Ovary (tissue), 9 donors: ENCODE results near the gene INCA1. TPM values are rescaled to one million over a fixed set of nuclear protein-coding genes. Genes with fewer than 3 reads are reported as not detected.
A peak's percentile ranks its signal among the peaks of the same experiment; 100 is the strongest.

Source experiments
- DNase-seq, 5 donors: peaks; one replicate each; pipeline ENCODE4 v3.0.0-alpha.2; 2019 to 2020
- H3K27ac ChIP-seq, 2 donors: fragments of 200-600 bp; one replicate each; pipeline versions ENCODE4 v1.5.1 to v1.8.0; 2019 to 2022
- H3K27me3 ChIP-seq: fragments of 200-600 bp; one replicate; pipeline ENCODE4 v1.8.0; 2022
- H3K36me3 ChIP-seq: fragments of 200-600 bp; sonication (generic); one replicate; pipeline ENCODE4 v1.5.1; 2019
- H3K4me1 ChIP-seq: one replicate; pipeline ENCODE4 v1.8.1; 2013; ENCODE audit warnings: mild to moderate bottlenecking, moderate library complexity; ENCODE audit not compliant: insufficient read depth
- H3K4me3 ChIP-seq: fragments of 200-600 bp; sonication (generic); one replicate; pipeline ENCODE4 v1.5.1; 2017
- H3K9me3 ChIP-seq, 2 donors: fragments of 200-600 bp in 1 of 2; sonication (generic) in 1 of 2; one replicate each; pipeline versions ENCODE4 v1.5.1 to v1.8.1; 2013 to 2019; ENCODE audit warnings: mild to moderate bottlenecking in 1 of 2, moderate library complexity in 1 of 2
- EP300 ChIP-seq: sonication (generic); formaldehyde crosslinking; IDR thresholded peaks from one replicate; pipeline ENCODE4 v1.6.1; 2017; ENCODE audit warnings: antibody characterized with exemption
- POLR2A ChIP-seq: fragments of 450-650 bp; IDR thresholded peaks from one replicate; pipeline ENCODE4 v1.6.1; 2017; ENCODE audit warnings: antibody characterized with exemption, mild to moderate bottlenecking, moderate library complexity
- WGBS, 3 donors: extraction: QIAGEN DNeasy Blood & Tissue Kit in 1 of 3; methylation state at CpG; one replicate each; pipeline versions ENCODE4 v1.1.5 to v1.1.7; 2013 to 2017; 5-methylcytosine and 5-hydroxymethylcytosine counted together
- intact Hi-C, 4 donors: fragments of 100-400 bp; cut with DNase I; formaldehyde crosslinking; loops; one replicate each; pipeline versions ENCODE4 v1.11.0 to v1.15.1; 2022 to 2023
- microRNA-seq, 3 donors: library from miRNA; unstranded; fragments of <30 nt; microRNA quantifications; one replicate each; pipeline versions ENCODE4 to v1.2.0, GENCODE V29; 2019 to 2020
- polyA plus RNA-seq, 2 donors: library from polyadenylated mRNA; stranded (reverse); fragments of 200-250 nt in 1 of 2; fragments of 350-450 nt in 1 of 2; fragmentation: Illumina TruSeq in 1 of 2; extraction: RNeasy Lipid Tissue Mini Kit (QIAGEN cat#74804) in 1 of 2; gene quantifications; one replicate each; pipeline ENCODE4 v1.2.3, GENCODE V29; 2013 to 2014
- small RNA-seq: library from RNA; depleted of rRNA; stranded (forward); fragments of <200 nt; gene quantifications from one replicate; pipeline ENCODE3, GENCODE V24; 2016
- total RNA-seq, 7 donors: library from RNA; depleted of rRNA in 2 of 7; stranded (reverse); fragments of >200 nt in 2 of 7; fragmentation: NEBNext Ultra II Directional in 3 of 7; extraction: Animal tissue kit (Norgen Biotek cat#: 25700) in 3 of 7; gene quantifications; one replicate each; pipeline versions ENCODE4 v1.1.0 to v1.2.4, GENCODE V29; 2016 to 2023
- TF ChIP-seq, protein P1 (sequence below), 3 donors: fragments of 450-650 bp in 2 of 3; fragments of 200-600 bp in 1 of 3; IDR thresholded peaks; one replicate each; pipeline versions ENCODE4 v1.5.1 to v1.8.0; 2016 to 2022; ENCODE audit warnings: antibody characterized with exemption in 3 of 3, mild to moderate bottlenecking in 1 of 3
- donor health status: DM: no; HTN: no; CAD: no; lungs with moderate emphysema.
- donor health status: DM: no; HTN: no; CAD: no.
- donor health status: Bipolar disorder and iron deficiency.
- donor health status: DM: yes; HTN: yes; CAD: no.
- donor health status: DM: no; HTN: no; CAD: no.
- donor health status: DM: yes; HTN: yes; CAD: no.

The INCA1 gene
- total and polyA plus RNA-seq, 9 donors, result 0.95 to 5.0 (median 1.9) TPM

DNA sequence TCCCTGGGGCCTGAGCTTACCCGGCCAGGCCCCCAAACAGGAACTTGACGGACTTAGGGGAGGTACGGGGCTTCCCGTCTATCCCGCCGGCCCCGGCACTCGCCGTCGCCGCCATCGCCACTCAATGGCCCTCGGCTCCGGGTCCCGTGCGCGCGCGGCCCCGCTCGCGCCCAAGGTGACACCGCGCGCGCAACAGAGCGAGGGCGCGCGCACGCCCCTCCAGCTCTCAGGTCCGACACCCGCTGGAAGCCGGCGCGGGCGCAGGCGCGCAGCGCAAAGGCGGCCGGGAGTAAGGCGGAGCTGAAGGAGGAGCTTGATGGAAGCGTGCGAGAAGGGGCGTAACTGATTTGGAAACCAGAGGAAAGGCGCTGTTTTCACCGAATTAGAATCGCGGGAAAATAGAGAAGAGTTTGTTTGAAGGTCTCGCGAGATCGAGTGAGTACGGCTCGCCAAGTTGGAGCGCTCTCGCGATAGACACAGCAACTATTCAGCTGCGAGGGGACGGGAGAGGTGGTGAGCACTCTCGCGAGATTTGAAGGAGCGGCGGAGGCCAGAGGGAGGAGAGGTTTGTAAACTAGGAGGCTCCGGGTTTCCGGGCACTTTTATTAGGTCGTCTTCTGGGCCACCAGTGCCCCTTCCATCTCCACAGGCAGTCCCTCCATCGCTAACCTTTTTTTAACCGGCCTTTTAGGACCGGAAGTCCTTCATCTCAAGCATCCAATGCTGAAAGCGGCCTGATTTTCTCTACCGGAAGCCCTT is 57.3 kb downstream of the INCA1 start, which contains the start of the genes RNF167 and SLC25A11:
Gene RNF167, plus strand, starts transcription at position 473 of the 759 bp plus-strand sequence. CDS start 642 bp downstream, outside the sequence.
Gene SLC25A11, minus strand, starts transcription at position 251 of the 759 bp plus-strand sequence. Its CDS starts 136 bp downstream, at position 115.
- WGBS, 3 donors, result 1% methylated on average over 69 to 72 of the region's 72 CpGs
- peak; percentile 94 to 97 (median 96) for DNase-seq
- H3K4me3 ChIP-seq, result peak within 1 kb of the TSS; percentile 88
- H3K27ac ChIP-seq, result peak within 1 kb of the TSS; percentile 76 to 93
- TF ChIP-seq, protein P1, sequence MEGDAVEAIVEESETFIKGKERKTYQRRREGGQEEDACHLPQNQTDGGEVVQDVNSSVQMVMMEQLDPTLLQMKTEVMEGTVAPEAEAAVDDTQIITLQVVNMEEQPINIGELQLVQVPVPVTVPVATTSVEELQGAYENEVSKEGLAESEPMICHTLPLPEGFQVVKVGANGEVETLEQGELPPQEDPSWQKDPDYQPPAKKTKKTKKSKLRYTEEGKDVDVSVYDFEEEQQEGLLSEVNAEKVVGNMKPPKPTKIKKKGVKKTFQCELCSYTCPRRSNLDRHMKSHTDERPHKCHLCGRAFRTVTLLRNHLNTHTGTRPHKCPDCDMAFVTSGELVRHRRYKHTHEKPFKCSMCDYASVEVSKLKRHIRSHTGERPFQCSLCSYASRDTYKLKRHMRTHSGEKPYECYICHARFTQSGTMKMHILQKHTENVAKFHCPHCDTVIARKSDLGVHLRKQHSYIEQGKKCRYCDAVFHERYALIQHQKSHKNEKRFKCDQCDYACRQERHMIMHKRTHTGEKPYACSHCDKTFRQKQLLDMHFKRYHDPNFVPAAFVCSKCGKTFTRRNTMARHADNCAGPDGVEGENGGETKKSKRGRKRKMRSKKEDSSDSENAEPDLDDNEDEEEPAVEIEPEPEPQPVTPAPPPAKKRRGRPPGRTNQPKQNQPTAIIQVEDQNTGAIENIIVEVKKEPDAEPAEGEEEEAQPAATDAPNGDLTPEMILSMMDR (IDR thresholded peaks at IDR 0.05), result no peak
- peak; percentile 3 for TF ChIP-seq POLR2A
- H3K36me3 ChIP-seq, result no peaks in the 10 kb centered on the region
- H3K4me1 ChIP-seq, result peaks cover 12% of the 10 kb centered on the region
- H3K27me3 ChIP-seq, result no peaks in the 10 kb centered on the region
- H3K9me3 ChIP-seq, result no peaks in the 10 kb centered on the region
- intact Hi-C loops, result no loop called here

DNA sequence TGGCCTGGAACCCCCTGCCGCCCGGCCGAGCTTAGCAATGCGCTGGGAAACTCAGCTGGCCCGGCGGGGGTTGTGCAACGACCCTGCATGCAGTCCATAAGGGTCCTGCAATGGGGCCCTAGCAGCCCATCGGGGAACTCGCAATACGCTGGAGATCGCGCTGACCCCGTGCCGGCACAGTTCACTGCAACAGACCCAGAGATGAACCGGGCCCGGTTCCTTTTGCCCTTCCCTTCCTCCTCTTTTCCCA is 57.9 kb downstream of the INCA1 start:
- H3K36me3 ChIP-seq, result no peaks in the 10 kb centered on the region
- WGBS, 3 donors, result 0% methylated on average over 12 to 16 of the region's 16 CpGs
- no peaks in the 10 kb centered on the region for H3K27me3 ChIP-seq
- peak overlapping the region in 1 of 2 donors; percentile 93 for H3K27ac ChIP-seq
- intact Hi-C loops, result no loop called here
- H3K9me3 ChIP-seq, result no peaks in the 10 kb centered on the region
- DNase-seq, result peak in 2 of 5 donors; percentile 29 to 49
- TF ChIP-seq, protein P1 (IDR thresholded peaks at IDR 0.05), result no peak
- TF ChIP-seq EP300 (no peak), POLR2A (no peak)
- peaks cover 12% of the 10 kb centered on the region for H3K4me1 ChIP-seq
- H3K4me3 ChIP-seq, result peak overlapping the region; percentile 88

DNA sequence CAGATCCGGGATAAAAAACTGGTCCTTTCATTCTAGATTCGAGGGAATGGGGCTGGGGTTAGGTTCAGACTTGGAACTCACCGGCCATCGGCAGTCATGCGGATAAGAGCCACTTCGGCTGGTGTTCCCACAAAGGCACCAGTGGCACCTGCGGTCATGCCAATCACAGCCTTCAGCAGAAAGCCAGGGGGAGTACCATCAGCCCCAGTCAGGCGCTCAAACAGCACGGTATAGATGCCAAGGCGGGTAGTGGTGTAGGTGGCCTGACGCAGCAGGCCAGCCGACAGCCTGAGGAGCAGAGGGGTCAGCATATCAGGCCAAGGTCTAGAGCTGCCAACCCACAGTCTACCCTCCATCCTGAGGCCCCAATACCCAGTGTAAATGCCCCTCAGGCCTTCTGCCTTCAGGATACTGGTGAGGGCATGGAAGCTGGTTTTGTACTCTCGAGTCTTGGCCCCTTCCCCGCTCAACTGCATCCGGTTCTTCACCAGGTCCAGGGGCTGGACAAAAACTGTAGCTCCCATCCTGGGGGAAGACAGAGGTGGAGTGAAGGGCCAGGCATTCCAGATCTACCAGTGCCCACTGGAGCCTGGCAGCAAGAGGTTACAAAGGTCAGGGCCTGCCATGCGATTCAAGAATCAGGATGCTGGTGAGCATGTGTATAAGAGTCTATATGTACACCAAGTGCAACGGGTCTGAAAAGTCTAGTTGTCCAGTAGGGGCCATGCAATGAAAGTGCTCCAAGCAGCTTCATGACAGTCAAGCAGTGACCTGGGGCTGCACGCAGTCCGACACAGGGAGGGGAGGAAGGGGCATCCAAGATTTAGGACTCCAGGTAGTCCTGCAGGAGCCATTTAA is 58.4 kb downstream of the INCA1 start:
- no peak for TF ChIP-seq EP300
- no peak for TF ChIP-seq POLR2A
- TF ChIP-seq, protein P1 (IDR thresholded peaks at IDR 0.05), result no peak
- peak overlapping the region in 1 of 2 donors; percentile 93 for H3K27ac ChIP-seq
- peak overlapping the region; percentile 88 for H3K4me3 ChIP-seq
- no peaks in the 10 kb centered on the region for H3K36me3 ChIP-seq
- 51 to 57% (median 56%) methylated on average over 19 of the region's 19 CpGs for WGBS, 3 donors
- H3K27me3 ChIP-seq, result no peaks in the 10 kb centered on the region
- peak in 1 of 5 donors; percentile 23 for DNase-seq
- peaks cover 14% of the 10 kb centered on the region for H3K4me1 ChIP-seq
- H3K9me3 ChIP-seq, result no peaks in the 10 kb centered on the region
- intact Hi-C loops, result no loop called here

Small RNAs within 50 kb of the gene (microRNA-seq; reads per million reads assigned to microRNA genes)
- gene MIR6864 (0 reads per million in 3 donors), gene MIR6865 (0 reads per million in 3 donors)

Small RNAs within 50 kb of the gene (small RNA-seq; reads per million reads assigned to genes)
- gene MIR6864 (not detected), gene MIR6865 (not detected)

Other genes with a start within 250 kb of the INCA1 start
- gene TM4SF5, start 225.6 kb downstream of the INCA1 start, total RNA-seq, result under 1 TPM in 2 of 7 donors, not detected in 5; 0.31 to 0.83 TPM
- not detected for gene TM4SF5, start 225.6 kb downstream of the INCA1 start, polyA plus RNA-seq
- 1 to 10 TPM in 5 of 7 donors, under 1 TPM in 2; 0.69 to 3.5 (median 1.3) TPM for gene VMO1, start 211.2 kb downstream of the INCA1 start, total RNA-seq
- 1 to 10 TPM in 1 of 2 donors, not detected in 1; 1.1 TPM for gene VMO1, start 211.2 kb downstream of the INCA1 start, polyA plus RNA-seq
- not detected for gene GLTPD2, start 208.6 kb downstream of the INCA1 start, total RNA-seq
- gene GLTPD2, start 208.6 kb downstream of the INCA1 start, polyA plus RNA-seq, result not detected
- gene PSMB6, start 201.4 kb downstream of the INCA1 start, total RNA-seq, result 100 to 1,000 TPM in 1 of 7 donors, 10 to 100 TPM in 6; 74.6 to 123 (median 87.9) TPM
- 100 to 1,000 TPM in 1 of 2 donors, 10 to 100 TPM in 1; 87.8 to 111 TPM for gene PSMB6, start 201.4 kb downstream of the INCA1 start, polyA plus RNA-seq
- 10 to 100 TPM; 16.2 to 53.3 (median 42.7) TPM for gene PLD2, start 190.4 kb downstream of the INCA1 start, total RNA-seq
- 10 to 100 TPM; 20.3 to 31.4 TPM for gene PLD2, start 190.4 kb downstream of the INCA1 start, polyA plus RNA-seq
- 100 to 1,000 TPM in 4 of 7 donors, 10 to 100 TPM in 3; 37.6 to 177 (median 108) TPM for gene MINK1, start 164.2 kb downstream of the INCA1 start, total RNA-seq
- 10 to 100 TPM; 66.4 to 71.9 TPM for gene MINK1, start 164.2 kb downstream of the INCA1 start, polyA plus RNA-seq
- gene C17orf107, start 98.0 kb downstream of the INCA1 start, total RNA-seq, result 10 to 100 TPM in 2 of 7 donors, 1 to 10 TPM in 5; 6.0 to 11.8 (median 8.6) TPM
- gene C17orf107, start 98.0 kb downstream of the INCA1 start, polyA plus RNA-seq, result 1 to 10 TPM; 1.1 to 4.4 TPM
- gene CHRNE, start 94.4 kb downstream of the INCA1 start, total RNA-seq, result 1 to 10 TPM in 4 of 7 donors, under 1 TPM in 3; 0.34 to 1.4 (median 1.0) TPM
- gene CHRNE, start 94.4 kb downstream of the INCA1 start, polyA plus RNA-seq, result 1 to 10 TPM in 1 of 2 donors, under 1 TPM in 1; 0.53 to 1.1 TPM
- gene GP1BA, start 65.2 kb downstream of the INCA1 start, total RNA-seq, result under 1 TPM in 1 of 7 donors, not detected in 6; 0.10 TPM
- gene GP1BA, start 65.2 kb downstream of the INCA1 start, polyA plus RNA-seq, result under 1 TPM in 1 of 2 donors, not detected in 1; 0.04 TPM
- gene SLC25A11, start 57.5 kb downstream of the INCA1 start, total RNA-seq, result 10 to 100 TPM; 18.7 to 55.4 (median 42.3) TPM
- 10 to 100 TPM; 12.7 to 44.1 TPM for gene SLC25A11, start 57.5 kb downstream of the INCA1 start, polyA plus RNA-seq
- 10 to 100 TPM; 22.7 to 89.6 (median 78.1) TPM for gene RNF167, start 57.3 kb downstream of the INCA1 start, total RNA-seq
- gene RNF167, start 57.3 kb downstream of the INCA1 start, polyA plus RNA-seq, result 100 to 1,000 TPM in 1 of 2 donors, 10 to 100 TPM in 1; 91.8 to 221 TPM
- gene PFN1, start 49.0 kb downstream of the INCA1 start, total RNA-seq, result 100 to 1,000 TPM; 201 to 415 (median 323) TPM
- gene PFN1, start 49.0 kb downstream of the INCA1 start, polyA plus RNA-seq, result 100 to 1,000 TPM; 254 to 542 TPM
- 1 to 10 TPM; 2.5 to 6.1 (median 4.1) TPM for gene ENO3, start 46.4 kb downstream of the INCA1 start, total RNA-seq
- gene ENO3, start 46.4 kb downstream of the INCA1 start, polyA plus RNA-seq, result 1 to 10 TPM; 1.8 to 5.0 TPM
- 10 to 100 TPM; 30.4 to 55.2 (median 38.6) TPM for gene SPAG7, start 29.7 kb downstream of the INCA1 start, total RNA-seq
- 10 to 100 TPM; 31.7 to 60.6 TPM for gene SPAG7, start 29.7 kb downstream of the INCA1 start, polyA plus RNA-seq
- gene CAMTA2, start 9.8 kb downstream of the INCA1 start, total RNA-seq, result 10 to 100 TPM; 10.2 to 71.2 (median 35.7) TPM
- 10 to 100 TPM; 21.6 to 33.0 TPM for gene CAMTA2, start 9.8 kb downstream of the INCA1 start, polyA plus RNA-seq
- 100 to 1,000 TPM in 4 of 7 donors, 10 to 100 TPM in 3; 17.5 to 129 (median 105) TPM for gene KIF1C, start 428 bp upstream of the INCA1 start, total RNA-seq
- 10 to 100 TPM; 31.5 to 60.1 TPM for gene KIF1C, start 428 bp upstream of the INCA1 start, polyA plus RNA-seq
- 1 to 10 TPM in 1 of 7 donors, under 1 TPM in 3, not detected in 3; 0.08 to 1.0 (median 0.19) TPM for gene SLC52A1, start 37.9 kb upstream of the INCA1 start, total RNA-seq
- not detected for gene SLC52A1, start 37.9 kb upstream of the INCA1 start, polyA plus RNA-seq
- 1 to 10 TPM; 3.6 to 8.4 (median 7.6) TPM for gene ZFP3, start 80.9 kb upstream of the INCA1 start, total RNA-seq
- gene ZFP3, start 80.9 kb upstream of the INCA1 start, polyA plus RNA-seq, result 1 to 10 TPM; 3.3 to 6.5 TPM
- gene ZNF232, start 114.4 kb upstream of the INCA1 start, total RNA-seq, result 10 to 100 TPM in 4 of 7 donors, 1 to 10 TPM in 3; 7.8 to 15.3 (median 11.1) TPM
- 10 to 100 TPM in 1 of 2 donors, 1 to 10 TPM in 1; 9.1 to 11.8 TPM for gene ZNF232, start 114.4 kb upstream of the INCA1 start, polyA plus RNA-seq
- 1 to 10 TPM in 3 of 7 donors, under 1 TPM in 4; under 0.01 to 2.0 (median 0.86) TPM for gene USP6, start 118.5 kb upstream of the INCA1 start, total RNA-seq
- under 1 TPM; 0.20 to 0.68 TPM for gene USP6, start 118.5 kb upstream of the INCA1 start, polyA plus RNA-seq
- gene ZNF594, start 194.3 kb upstream of the INCA1 start, total RNA-seq, result 10 to 100 TPM; 16.9 to 35.6 (median 21.9) TPM
- 1 to 10 TPM; 6.4 to 7.4 TPM for gene ZNF594, start 194.3 kb upstream of the INCA1 start, polyA plus RNA-seq
- 1 to 10 TPM in 6 of 7 donors, under 1 TPM in 1; 0.60 to 3.6 (median 1.3) TPM for gene SCIMP, start 237.3 kb upstream of the INCA1 start, total RNA-seq
- gene SCIMP, start 237.3 kb upstream of the INCA1 start, polyA plus RNA-seq, result 1 to 10 TPM in 1 of 2 donors, under 1 TPM in 1; 0.45 to 8.3 TPM